ENCODE measurements around the gene REXO1.

GRCh38 chr19:1846517-1847204 is 1.6 kb downstream of the REXO1 start:
- TF ChIP-seq CTCF (conservative IDR thresholded peaks at IDR 0.05) (no peak), EZH2 (IDR thresholded peaks at IDR 0.05; ENCODE audit: low read depth) (no peak)

Measured in PC-9 (cell line).